ENCODE measurements around the gene HPCA.

Gene HPCA

GRCh38 chr1:32939655-32940371, 53.5 kb downstream of the HPCA start:
- DNase-seq: no peak

GRCh38 chr1:32944180-32944579, 57.9 kb downstream of the HPCA start:
- no peak for DNase-seq
